GM21737 (cell line): ENCODE data around the gene LPAR1.
"Not testable (repeated sequence)": the region's sequence is repeated elsewhere in the genome, so short reads cannot be mapped to it uniquely, and the experiment has no call there.

Experiments
- ATAC-seq: cut with Tn5 transposase; IDR thresholded peaks from one replicate; pipeline ENCODE4 v1.9.1; 2021; ENCODE audit warnings: mild to moderate bottlenecking, moderate library complexity; ENCODE audit not compliant: unreplicated experiment

Gene LPAR1

GRCh38 chr9:110880189-110880588, 158.1 kb downstream of the LPAR1 start:
- ATAC-seq, result no peak

GRCh38 chr9:110877374-110877773, 160.9 kb downstream of the LPAR1 start:
- no peak for ATAC-seq

- no peak for ATAC-seq
These were observed 161.3 kb downstream of the LPAR1 start for GRCh38 chr9:110876929-110877328.

- ATAC-seq, result no peak
These were observed 163.2 kb downstream of the LPAR1 start for GRCh38 chr9:110874963-110875674.

GRCh38 chr9:110872920-110873319, 165.3 kb downstream of the LPAR1 start:
- no peak for ATAC-seq

GRCh38 chr9:110871736-110872135, 166.5 kb downstream of the LPAR1 start:
- ATAC-seq, result no peak

- ATAC-seq, result no peak
These were observed 168.3 kb downstream of the LPAR1 start for GRCh38 chr9:110869931-110870330.

GRCh38 chr9:110864011-110864410, 174.3 kb downstream of the LPAR1 start:
- ATAC-seq, result no peak

- ATAC-seq, result not testable (repeated sequence)
These were observed 176.7 kb downstream of the LPAR1 start for GRCh38 chr9:110861370-110862110.

GRCh38 chr9:110856772-110857171, 181.5 kb downstream of the LPAR1 start:
- ATAC-seq, result no peak

GRCh38 chr9:110850401-110851135, 187.7 kb downstream of the LPAR1 start:
- no peak for ATAC-seq

GRCh38 chr9:110847671-110848070, 190.6 kb downstream of the LPAR1 start:
- ATAC-seq, result no peak

GRCh38 chr9:110846215-110846614, 192.1 kb downstream of the LPAR1 start:
- no peak for ATAC-seq

- no peak for ATAC-seq
These were observed 194.1 kb downstream of the LPAR1 start for GRCh38 chr9:110844121-110844520.

- ATAC-seq, result no peak
These were observed 195.3 kb downstream of the LPAR1 start for GRCh38 chr9:110842986-110843385.

GRCh38 chr9:110842169-110842568, 196.1 kb downstream of the LPAR1 start:
- no peak for ATAC-seq

- ATAC-seq, result no peak
These were observed 200.8 kb downstream of the LPAR1 start for GRCh38 chr9:110837401-110838005.

- ATAC-seq, result no peak
These were observed 202.4 kb downstream of the LPAR1 start for GRCh38 chr9:110835859-110836271.

- no peak for ATAC-seq
These were observed 202.9 kb downstream of the LPAR1 start for GRCh38 chr9:110835404-110835803.

GRCh38 chr9:110832926-110833325, 205.3 kb downstream of the LPAR1 start:
- no peak for ATAC-seq

- ATAC-seq, result no peak
These were observed 207.8 kb downstream of the LPAR1 start for GRCh38 chr9:110830495-110830894.
